ENCODE data around the gene KRTAP10-6.

The KRTAP10-6 gene

GRCh38 chr21:44542716-44543115 is 49.6 kb downstream of the KRTAP10-6 start:
- no peak for DNase-seq (ENCODE audit: low read depth)
- TF ChIP-seq, protein P1, sequence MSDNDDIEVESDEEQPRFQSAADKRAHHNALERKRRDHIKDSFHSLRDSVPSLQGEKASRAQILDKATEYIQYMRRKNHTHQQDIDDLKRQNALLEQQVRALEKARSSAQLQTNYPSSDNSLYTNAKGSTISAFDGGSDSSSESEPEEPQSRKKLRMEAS (IDR thresholded peaks at IDR 0.05; ENCODE audit: low read depth, low read length) = no peak
- no peak for TF ChIP-seq POLR2A (IDR thresholded peaks at IDR 0.05; ENCODE audit: extremely low read depth, insufficient read length)
- no peak for TF ChIP-seq CTCF (IDR thresholded peaks at IDR 0.05; ENCODE audit: low read depth, low read length)
- TF ChIP-seq MYC (IDR thresholded peaks at IDR 0.05; ENCODE audit: low read depth, low read length) = no peak
- no peak overlapping the region for H3K4me3 ChIP-seq (ENCODE audit: low read depth, low read length)

Data from NB4 (cell line).